K562 (cell line): Measurements from ENCODE around the gene EMX1. TPM values are rescaled to one million over a fixed set of nuclear protein-coding genes. Genes with fewer than 3 reads are reported as not detected.

Source experiments
- ATAC-seq: fragments of 200-7000 bp; cut with Tn5 transposase; 3 replicates; pipeline ENCODE4 v1.9.1; 2020; ENCODE audit warnings: moderate library complexity
- BruUV-seq: library from RNA; stranded (reverse); fragments of 400-500 nt; replicated peaks from 2 replicates; lab custom pipeline; 2021; lab: Mats Ljungman, UMichigan
- CTCF ChIA-PET: fragments of 300-600 bp; formaldehyde crosslinking; extraction: SDS; loops from one replicate; lab custom pipeline; 2021; ENCODE audit warnings: low intra/inter-chr PET ratio; lab: Yijun Ruan, JAX
- POLR2A ChIA-PET: fragments of 300-600, 350-650 bp; sonication (Branson Sonifier 250); formaldehyde crosslinking; extraction: SDS; loops from one replicate; lab custom pipeline; 2021; ENCODE audit warnings: antibody characterized with exemption, inconsistent platforms; lab: Yijun Ruan, JAX
- DNase-seq, 4 experiments: peaks; one replicate each; pipeline versions ENCODE4 v3.0.0 to v3.0.0-alpha.2; 2011 to 2018; ENCODE audit warnings: low spot score in 3 of 4, mixed read lengths in 3 of 4; ENCODE audit errors: extremely low read depth in 1 of 4
- FAIRE-seq: peaks from 2 replicates; lab custom pipeline; 2011; peaks lifted over from hg19 to GRCh38; lab: Jason Lieb, UNC
- H2AFZ ChIP-seq: 2 replicates; pipeline ENCODE4 v1.6.0; 2011; ENCODE audit warnings: low read depth, low read length, control low read depth, inconsistent platforms
- H3K27ac ChIP-seq: fragments of 200-600 bp; 3 replicates; pipeline ENCODE4 v1.8.0; 2011; ENCODE audit warnings: low read depth, mild to moderate bottlenecking, control low read depth, inconsistent platforms, low read length, moderate library complexity, mixed read lengths; ENCODE audit errors: extremely low read depth
- H3K27me3 ChIP-seq, 2 experiments: fragments of 300-600 bp in 1 of 2; 2 replicates in 1 of 2; 3 replicates in 1 of 2; pipeline versions ENCODE4 v1.6.0 to v1.8.0; 2011; ENCODE audit warnings: inconsistent platforms in 2 of 2, low read length in 2 of 2, mild to moderate bottlenecking in 1 of 2, mixed read lengths in 1 of 2, moderate library complexity in 1 of 2; ENCODE audit not compliant: control insufficient read depth in 2 of 2, insufficient read depth in 2 of 2
- H3K36me3 ChIP-seq: fragments of 300-600 bp; 3 replicates; pipeline ENCODE4 v1.8.0; 2011; ENCODE audit warnings: mild to moderate bottlenecking, low read length, inconsistent platforms; ENCODE audit not compliant: control insufficient read depth, insufficient read depth
- H3K4me1 ChIP-seq, 2 experiments: fragments of 200-600 bp in 1 of 2; replicated peaks in 1 of 2; 2 replicates in 1 of 2; 3 replicates in 1 of 2; pipeline versions ENCODE4 v1.5.1 to v1.8.0; 2011; ENCODE audit warnings: inconsistent platforms in 2 of 2, low read length in 2 of 2, mild to moderate bottlenecking in 1 of 2, mixed read lengths in 1 of 2, moderate library complexity in 1 of 2; ENCODE audit not compliant: control insufficient read depth in 2 of 2, insufficient read depth in 2 of 2
- H3K4me2 ChIP-seq: 2 replicates; pipeline ENCODE4 v1.6.1; 2011; ENCODE audit warnings: low read length, control low read depth, inconsistent platforms, mixed read lengths; ENCODE audit not compliant: insufficient read depth
- H3K4me3 ChIP-seq: fragments of 200-600 bp; sonication (generic), shearing (Covaris generic); 2 replicates; pipeline ENCODE4 v1.5.1; 2016; ENCODE audit warnings: control low read depth, inconsistent platforms
- H3K79me2 ChIP-seq: fragments of 200-600 bp; 3 replicates; pipeline ENCODE4 v1.8.0; 2011; ENCODE audit warnings: low read length, inconsistent platforms; ENCODE audit not compliant: control insufficient read depth, insufficient read depth
- H3K9ac ChIP-seq, 2 experiments: 2 replicates each; pipeline versions ENCODE4 v1.6.0 to v1.6.1; 2011; ENCODE audit warnings: low read depth in 2 of 2, low read length in 2 of 2, control low read depth in 1 of 2, inconsistent platforms in 1 of 2, mild to moderate bottlenecking in 1 of 2, mixed read lengths in 1 of 2; ENCODE audit not compliant: insufficient read depth in 1 of 2
- H3K9me1 ChIP-seq: one replicate; pipeline ENCODE4 v1.6.0; 2011; ENCODE audit warnings: inconsistent platforms, mild to moderate bottlenecking, low read length, moderate library complexity; ENCODE audit not compliant: control insufficient read depth, insufficient read depth
- H3K9me3 ChIP-seq: replicated peaks from 2 replicates; pipeline ENCODE4 v1.5.1; 2011; ENCODE audit warnings: low read depth, low read length, inconsistent platforms; ENCODE audit not compliant: control insufficient read depth, insufficient read depth
- H4K20me1 ChIP-seq: replicated peaks from 2 replicates; pipeline ENCODE4 v1.6.1; 2011; ENCODE audit warnings: low read length, inconsistent platforms, mixed read lengths; ENCODE audit not compliant: control insufficient read depth, insufficient read depth
- E2F5 ChIP-seq: sonication (generic); formaldehyde crosslinking; IDR thresholded peaks from 2 replicates; pipeline ENCODE4 v1.8.0; 2022; ENCODE audit warnings: mild to moderate bottlenecking, missing genetic modification reagents
- IFI16 ChIP-seq: fragments of 250-450 bp; sonication (Bioruptor Pico); IDR thresholded peaks from 2 replicates; pipeline ENCODE4 v2.1.2; 2022; ENCODE audit warnings: mild to moderate bottlenecking, inconsistent platforms
- IRF1 ChIP-seq: sonication (generic); formaldehyde crosslinking; IDR thresholded peaks from 2 replicates; pipeline ENCODE4 v1.8.0; 2022; ENCODE audit warnings: missing genetic modification reagents, mild to moderate bottlenecking, borderline replicate concordance
- KDM2B ChIP-seq: fragments of 250-450 bp; sonication (Bioruptor Pico); IDR thresholded peaks from 2 replicates; pipeline ENCODE4 v1.8.0; 2021; ENCODE audit warnings: mild to moderate bottlenecking, moderate library complexity
- LEF1 ChIP-seq: fragments of 450-650 bp; IDR thresholded peaks from 2 replicates; pipeline ENCODE4 v1.6.1; 2016; ENCODE audit warnings: mild to moderate bottlenecking
- MEF2A ChIP-seq: IDR thresholded peaks from 2 replicates; pipeline ENCODE4 v1.6.1; 2011; ENCODE audit warnings: low read depth, mild to moderate bottlenecking, low read length, moderate library complexity; ENCODE audit not compliant: control insufficient read depth
- MLLT1 ChIP-seq, 2 experiments: fragments of 450-650 bp; IDR thresholded peaks; 2 replicates each; pipeline ENCODE4 v1.6.1; 2016
- PRMT5 ChIP-seq: sonication (generic); formaldehyde crosslinking; IDR thresholded peaks from 2 replicates; pipeline ENCODE4 v1.5.0; 2020; ENCODE audit warnings: missing genetic modification reagents
- TOE1 ChIP-seq, 2 experiments: fragments of 450-650 bp in 1 of 2; sonication (generic) in 1 of 2; formaldehyde crosslinking in 1 of 2; IDR thresholded peaks; 2 replicates each; pipeline versions ENCODE4 v1.7.1 to v1.8.0; 2016 to 2022; ENCODE audit warnings: borderline replicate concordance in 2 of 2, mild to moderate bottlenecking in 2 of 2, antibody characterized with exemption in 1 of 2, inconsistent platforms in 1 of 2, low read depth in 1 of 2, missing genetic modification reagents in 1 of 2, moderate library complexity in 1 of 2
- WHSC1 ChIP-seq: IDR thresholded peaks from one replicate; pipeline ENCODE4 v1.6.1; 2012; ENCODE audit warnings: low read length, control low read depth, inconsistent platforms
- ZBTB11 ChIP-seq, 3 experiments: fragments of 200-800 bp in 1 of 3; fragments of 250-450 bp in 1 of 3; fragments of 450-650 bp in 1 of 3; sonication (Bioruptor Pico) in 1 of 3; sonication (Bioruptor generic) in 1 of 3; formaldehyde crosslinking in 1 of 3; IDR thresholded peaks; 2 replicates each; pipeline versions ENCODE4 v1.6.1 to v1.8.0; 2016 to 2022; ENCODE audit warnings: mild to moderate bottlenecking in 2 of 3, missing genetic modification characterization in 2 of 3, missing compliant biosample characterization in 1 of 3, moderate library complexity in 1 of 3
- ZC3H8 ChIP-seq: fragments of 450-650 bp; IDR thresholded peaks from 2 replicates; pipeline ENCODE4 v1.6.1; 2017
- WGBS: fragments of 100-300 bp; shearing (Covaris generic); methylation state at CpG from one replicate; pipeline ENCODE4 v1.1.6; 2016; ENCODE audit warnings: low coverage, mixed read lengths; ENCODE audit not compliant: insufficient coverage; ENCODE audit errors: missing lambda C conversion rate; 5-methylcytosine and 5-hydroxymethylcytosine counted together
- in situ Hi-C: fragments of 300-500 bp; cut with MboI; formaldehyde crosslinking; loops from 4 replicates; pipeline ENCODE4 v1.15.0; 2018; ENCODE audit warnings: inconsistent platforms, mixed read lengths
- intact Hi-C: fragments of 100-400 bp; cut with micrococcal nuclease; formaldehyde crosslinking; loops from 2 replicates; pipeline ENCODE4 v1.14.2; 2022
- polyA plus RNA-seq, 8 experiments: library from polyadenylated mRNA; depleted of rRNA in 4 of 8; stranded (reverse) in 5 of 8; unstranded in 3 of 8; fragments of >200 nt; fragmentation: Nextera tagmentation in 2 of 8; fragmentation: Illumina TruSeq in 1 of 8; extraction: Ambion mirVana in 2 of 8; extraction: Trizol in 1 of 8; gene quantifications; 2 replicates each; pipeline versions ENCODE4 v1.2.1 to v1.2.3, GENCODE V29; 2011 to 2014; ENCODE audit warnings: inconsistent platforms in 1 of 8, missing spikeins in 1 of 8
- total RNA-seq, 7 experiments: library from RNA; depleted of rRNA in 6 of 7; stranded (reverse); fragments of >200 nt in 6 of 7; fragmentation: Illumina TruSeq in 2 of 7; extraction: Trizol in 2 of 7; gene quantifications; 2 replicates each; pipeline versions ENCODE4 v1.2.1 to v1.2.3, GENCODE V29; 2011 to 2021; ENCODE audit warnings: low replicate concordance in 1 of 7

EMX1 gene
- total and polyA plus RNA-seq, 9 of the 15 experiments (the other 6 are each of a cell fraction or from before 2014, with no cell fraction given) = 0.10 to 0.32 (median 0.21) TPM; not detected in 6

- ATAC-seq = no peak
- H3K4me1 ChIP-seq = peaks cover 0 to 61% of the 10 kb centered on the region in 2 experiments; a peak in 3 of 5 replicates
- no peak overlapping the region for H3K27ac ChIP-seq
- no peak overlapping the region for H3K4me3 ChIP-seq
- ChIA-PET POLR2A (interaction anchor here (0.6 kb wide), 1 partner anchor 9 kb away, joined by 3 read pairs; no protein-coding TSS in a partner anchor), CTCF (no interaction called here)
- peaks cover 79 to 90% of the 10 kb centered on the region in 2 experiments for H3K27me3 ChIP-seq
- intact Hi-C loops = no loop called here
- no peaks in the 10 kb centered on the region for H3K36me3 ChIP-seq
- BruUV-seq = no TSS peak
- no peak overlapping the region for H3K4me2 ChIP-seq
- no peaks in the 10 kb centered on the region for H3K9me1 ChIP-seq
- no peak overlapping the region for H3K9ac ChIP-seq
- peaks cover 34% of the 10 kb centered on the region; the same call in 1 of the 2 replicates for H4K20me1 ChIP-seq
- FAIRE-seq = no peak
- H3K9me3 ChIP-seq = no peaks in the 10 kb centered on the region
- H3K79me2 ChIP-seq = no peaks in the 10 kb centered on the region
- WGBS = 16% methylated on average over 35 of the region's 48 CpGs
- no peak for DNase-seq
- in situ Hi-C loops = no loop called here
- no peak overlapping the region for H2AFZ ChIP-seq
- no peak for TF ChIP-seq E2F5 (CRISPR knock-in tag)
- no peak for TF ChIP-seq WHSC1
- TF ChIP-seq ZC3H8 = no peak
- TF ChIP-seq KDM2B (CRISPR knock-in tag) = no peak
- no peak for TF ChIP-seq ZBTB11 (CRISPR knock-in tag; IDR thresholded peaks at IDR 0.05)
- TF ChIP-seq IFI16 (CRISPR knock-in tag) = no peak
- TF ChIP-seq PRMT5 (CRISPR knock-in tag) = no peak
- TF ChIP-seq LEF1 = no peak
- no peak for TF ChIP-seq TOE1 (IDR thresholded peaks at IDR 0.05; ENCODE audit: borderline replicate concordance)
- no peak for TF ChIP-seq TOE1 (CRISPR knock-in tag; IDR thresholded peaks at IDR 0.05; ENCODE audit: borderline replicate concordance, low read depth)
- no peak for TF ChIP-seq IRF1 (CRISPR knock-in tag)
- TF ChIP-seq MLLT1 (IDR thresholded peaks at IDR 0.05) = no peak
- TF ChIP-seq MEF2A = no peak
These were observed 2.3 kb downstream of the EMX1 start for GRCh38 chr2:72919414-72920317.
